Kidney epithelial cell (primary cell): ENCODE measurements around the gene MACROD2. TPM values are rescaled to one million over a fixed set of nuclear protein-coding genes. Genes with fewer than 3 reads are reported as not detected.

Source experiments
- DNase-seq: peaks from one replicate; pipeline ENCODE4 v3.0.0-alpha.2; 2010; ENCODE audit warnings: low read depth
- H3K27me3 ChIP-seq: 2 replicates; pipeline ENCODE4 v1.6.0; 2011; ENCODE audit warnings: low read length; ENCODE audit not compliant: control insufficient read depth, insufficient read depth
- H3K36me3 ChIP-seq: 2 replicates; pipeline ENCODE4 v1.5.1; 2011; ENCODE audit warnings: low read length; ENCODE audit not compliant: control insufficient read depth, insufficient read depth
- H3K4me3 ChIP-seq: 2 replicates; pipeline ENCODE4 v1.5.1; 2011; ENCODE audit warnings: low read depth, mild to moderate bottlenecking, control low read depth, low read length
- total RNA-seq: library from RNA; depleted of rRNA; stranded (reverse); fragments of >200 nt; gene quantifications from 2 replicates; pipeline ENCODE4 v1.2.3, GENCODE V29; 2015
- TF ChIP-seq, protein P1 (sequence below): IDR thresholded peaks from 2 replicates; pipeline ENCODE4 v1.5.1; 2011; ENCODE audit warnings: mild to moderate bottlenecking, moderate library complexity, low read length, control low read depth, inconsistent platforms; ENCODE audit not compliant: insufficient read depth, poor library complexity, severe bottlenecking

The MACROD2 gene
- total RNA-seq, 1 donor from 2014 or later, result 0.79 TPM

- Histone ChIP-seq H3K27me3 (no peaks in the 10 kb centered on the region), H3K4me3 (no peak overlapping the region), H3K36me3 (no peaks in the 10 kb centered on the region)
- TF ChIP-seq, protein P1, sequence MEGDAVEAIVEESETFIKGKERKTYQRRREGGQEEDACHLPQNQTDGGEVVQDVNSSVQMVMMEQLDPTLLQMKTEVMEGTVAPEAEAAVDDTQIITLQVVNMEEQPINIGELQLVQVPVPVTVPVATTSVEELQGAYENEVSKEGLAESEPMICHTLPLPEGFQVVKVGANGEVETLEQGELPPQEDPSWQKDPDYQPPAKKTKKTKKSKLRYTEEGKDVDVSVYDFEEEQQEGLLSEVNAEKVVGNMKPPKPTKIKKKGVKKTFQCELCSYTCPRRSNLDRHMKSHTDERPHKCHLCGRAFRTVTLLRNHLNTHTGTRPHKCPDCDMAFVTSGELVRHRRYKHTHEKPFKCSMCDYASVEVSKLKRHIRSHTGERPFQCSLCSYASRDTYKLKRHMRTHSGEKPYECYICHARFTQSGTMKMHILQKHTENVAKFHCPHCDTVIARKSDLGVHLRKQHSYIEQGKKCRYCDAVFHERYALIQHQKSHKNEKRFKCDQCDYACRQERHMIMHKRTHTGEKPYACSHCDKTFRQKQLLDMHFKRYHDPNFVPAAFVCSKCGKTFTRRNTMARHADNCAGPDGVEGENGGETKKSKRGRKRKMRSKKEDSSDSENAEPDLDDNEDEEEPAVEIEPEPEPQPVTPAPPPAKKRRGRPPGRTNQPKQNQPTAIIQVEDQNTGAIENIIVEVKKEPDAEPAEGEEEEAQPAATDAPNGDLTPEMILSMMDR, result no peak
- no peak for DNase-seq
Measured at GRCh38 chr20:14374196-14374595, 378.9 kb downstream of the MACROD2 start.

DNA sequence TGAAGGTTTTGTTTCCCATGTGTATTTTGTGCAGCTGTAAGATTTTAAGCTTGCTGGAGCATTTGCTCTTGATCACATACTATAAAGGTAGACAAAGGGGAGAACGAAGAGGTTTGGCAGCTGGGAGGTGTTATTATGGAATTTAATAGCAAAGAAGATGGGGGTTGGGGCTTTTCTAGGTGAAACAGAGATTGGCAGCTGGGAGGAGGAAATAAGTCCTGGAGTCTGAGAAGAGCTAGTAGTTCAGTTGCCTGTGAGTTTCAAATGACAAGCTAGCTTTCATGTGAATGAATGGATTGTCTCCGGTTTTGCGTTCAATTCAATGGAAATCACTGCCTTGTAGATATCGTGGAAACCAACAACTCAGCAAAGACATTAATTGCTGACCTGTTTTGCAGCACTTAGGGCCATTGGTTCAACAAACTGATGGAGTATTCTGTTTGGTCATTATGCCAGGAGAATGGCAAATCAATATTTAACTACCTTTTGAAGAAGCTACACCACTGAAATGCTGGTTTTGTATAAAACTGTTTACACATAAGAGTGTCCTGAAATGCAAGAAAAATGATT is 380.2 kb downstream of the MACROD2 start:
- Histone ChIP-seq H3K36me3 (no peaks in the 10 kb centered on the region), H3K4me3 (no peak overlapping the region), H3K27me3 (no peaks in the 10 kb centered on the region)
- TF ChIP-seq, protein P1, result no peak
- DNase-seq, result no peak

GRCh38 chr20:14378326-14378725 is 383.0 kb downstream of the MACROD2 start:
- Histone ChIP-seq H3K27me3 (no peaks in the 10 kb centered on the region), H3K4me3 (no peak overlapping the region), H3K36me3 (no peaks in the 10 kb centered on the region)
- DNase-seq, result no peak
- TF ChIP-seq, protein P1, result no peak

- Histone ChIP-seq H3K4me3 (no peak overlapping the region), H3K27me3 (no peaks in the 10 kb centered on the region), H3K36me3 (no peaks in the 10 kb centered on the region)
- DNase-seq, result no peak
- TF ChIP-seq, protein P1, result no peak
Measured at GRCh38 chr20:14383335-14383734, 388.0 kb downstream of the MACROD2 start.

- H3K36me3 ChIP-seq, result no peaks in the 10 kb centered on the region
- TF ChIP-seq, protein P1, result no peak
- no peak for DNase-seq
- H3K27me3 ChIP-seq, result no peaks in the 10 kb centered on the region
- no peak overlapping the region for H3K4me3 ChIP-seq
Measured at GRCh38 chr20:14384416-14385175, 389.3 kb downstream of the MACROD2 start.
